HG03442 (cell line): ENCODE results near the gene TUG1.

Experiments used
- ATAC-seq: cut with Tn5 transposase; IDR thresholded peaks from one replicate; pipeline ENCODE4 v1.9.1; 2021; ENCODE audit warnings: mild to moderate bottlenecking, moderate library complexity; ENCODE audit not compliant: unreplicated experiment

TUG1 gene

GRCh38 chr22:30947173-30947815 lies 21.8 kb upstream of the TUG1 start:
- ATAC-seq = no peak

GRCh38 chr22:30947816-30948454 lies 21.1 kb upstream of the TUG1 start:
- ATAC-seq = no peak

DNA sequence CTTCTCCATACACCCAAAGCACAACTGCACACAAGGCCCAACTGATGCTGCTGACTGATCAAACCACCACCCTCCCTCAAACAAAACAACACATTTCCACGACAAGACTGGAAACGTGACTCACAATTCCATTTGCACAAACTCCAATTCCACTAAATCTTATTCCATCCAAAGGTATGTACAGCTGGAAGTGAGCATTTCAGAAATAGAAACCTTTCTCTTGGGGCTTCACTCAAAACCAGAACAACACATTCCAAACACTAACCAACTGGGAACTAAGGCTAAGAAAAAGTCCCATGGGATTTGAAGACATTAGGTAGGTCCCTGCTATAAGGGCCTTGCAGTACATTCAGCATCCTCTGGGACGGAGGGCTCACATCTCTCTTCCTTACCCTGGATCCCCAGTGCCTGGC lies 20.1 kb upstream of the TUG1 start:
- no peak for ATAC-seq

DNA sequence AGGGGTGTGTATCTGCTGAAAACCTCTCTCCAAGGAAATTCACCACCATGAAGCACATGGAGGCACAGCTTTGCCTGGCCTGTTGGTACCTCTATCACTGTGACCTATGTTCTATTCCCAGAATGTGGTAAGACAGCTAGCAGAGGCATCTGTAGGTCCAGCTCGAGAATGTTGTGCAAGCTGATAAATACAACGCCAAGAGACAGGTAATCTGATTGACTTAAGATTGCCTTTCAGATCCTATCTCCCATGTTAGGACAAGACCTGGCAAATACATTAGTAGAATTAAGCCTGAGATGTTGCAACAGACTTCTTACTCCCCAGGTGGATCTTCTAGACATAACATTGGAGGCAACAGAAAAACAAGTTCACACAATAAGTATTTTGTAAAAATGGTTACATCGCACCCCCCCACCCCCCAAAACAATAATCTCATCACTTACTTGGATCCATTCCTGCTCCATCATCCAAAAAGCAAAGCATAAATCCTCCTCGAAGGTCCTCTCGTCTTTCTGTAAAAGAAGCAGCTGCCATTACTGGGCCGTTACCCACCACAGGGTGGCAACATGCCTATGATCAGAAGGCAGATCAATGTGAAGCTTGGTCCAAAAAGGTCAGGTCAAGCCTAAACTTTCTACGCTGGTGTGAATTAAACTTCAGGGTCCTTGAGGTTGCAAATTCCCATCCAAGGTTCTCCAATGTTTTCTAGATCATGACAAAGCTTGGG lies 19.0 kb upstream of the TUG1 start:
- ATAC-seq = no peak

- ATAC-seq = no peak
Observed at GRCh38 chr22:30953206-30953605, 15.9 kb upstream of the TUG1 start.

DNA sequence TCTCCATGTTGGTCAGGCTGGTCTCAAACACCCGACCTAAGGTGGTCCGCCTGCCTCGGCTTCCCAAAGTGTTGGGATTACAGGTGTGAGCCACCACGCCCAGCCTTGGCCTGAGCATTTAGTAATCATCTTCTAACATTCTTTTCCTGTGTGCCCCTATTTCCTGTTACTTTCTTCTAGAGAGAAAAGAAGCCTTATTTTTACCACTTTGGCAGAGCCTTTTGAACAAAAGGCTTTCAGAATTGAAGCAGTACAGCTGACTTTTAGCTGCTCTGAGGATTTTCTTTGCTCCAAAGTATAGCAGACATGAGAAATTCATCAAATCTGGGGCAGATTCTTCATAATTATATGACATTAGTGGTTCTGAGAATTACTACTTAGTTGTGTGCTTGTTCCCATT lies 13.9 kb upstream of the TUG1 start:
- no peak for ATAC-seq

GRCh38 chr22:30964858-30965257 lies 4.2 kb upstream of the TUG1 start:
- no peak for ATAC-seq

DNA sequence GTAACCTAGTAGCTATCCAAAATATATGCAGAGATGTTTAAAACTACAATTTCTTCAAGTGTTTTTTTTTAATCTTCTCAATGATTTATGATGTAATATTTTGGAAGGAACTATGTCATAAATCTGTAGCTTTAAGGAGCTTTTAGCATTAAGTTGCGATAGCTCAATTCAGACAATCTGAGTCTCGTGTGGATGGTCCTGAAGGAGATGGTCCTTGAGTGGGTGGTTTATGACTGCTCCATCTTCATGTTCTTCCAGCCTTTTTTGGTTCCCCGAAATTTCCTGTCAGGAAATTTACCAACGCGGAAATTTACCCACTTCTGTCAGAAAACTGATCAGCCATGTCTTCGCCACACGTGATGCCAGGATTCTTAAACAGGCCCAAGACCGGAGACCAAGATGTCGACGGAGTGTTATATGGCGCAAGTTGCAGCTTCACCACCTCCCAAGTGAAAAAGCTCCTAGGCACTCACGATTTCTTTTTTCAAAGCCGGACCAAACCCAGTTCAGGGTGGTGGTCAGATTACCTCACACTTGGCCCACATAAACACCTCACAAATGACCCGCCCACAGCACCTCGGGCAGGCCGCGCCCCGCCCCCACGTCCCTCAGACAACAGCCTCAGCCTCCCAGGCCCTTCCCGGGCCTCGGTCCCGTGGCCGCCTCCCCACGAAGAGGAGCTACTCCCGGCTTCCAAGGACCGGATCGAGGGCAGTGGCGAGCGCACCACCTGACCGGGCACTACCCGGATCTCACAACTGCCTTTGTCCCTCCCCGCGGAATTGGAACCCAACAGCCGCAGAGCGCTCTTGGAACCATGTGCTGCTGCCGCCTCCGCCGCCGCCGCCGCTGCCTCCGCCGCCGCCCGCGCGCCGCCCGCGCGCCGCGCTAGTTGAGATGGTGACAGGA lies 796 bp upstream of the TUG1 start, which contains the start of gene MORC2:
TSS of gene MORC2 (minus strand) at position 760 of the 909 bp plus-strand sequence. CDS start 885 bp downstream, outside the sequence.
- peak; percentile 17 for ATAC-seq

DNA sequence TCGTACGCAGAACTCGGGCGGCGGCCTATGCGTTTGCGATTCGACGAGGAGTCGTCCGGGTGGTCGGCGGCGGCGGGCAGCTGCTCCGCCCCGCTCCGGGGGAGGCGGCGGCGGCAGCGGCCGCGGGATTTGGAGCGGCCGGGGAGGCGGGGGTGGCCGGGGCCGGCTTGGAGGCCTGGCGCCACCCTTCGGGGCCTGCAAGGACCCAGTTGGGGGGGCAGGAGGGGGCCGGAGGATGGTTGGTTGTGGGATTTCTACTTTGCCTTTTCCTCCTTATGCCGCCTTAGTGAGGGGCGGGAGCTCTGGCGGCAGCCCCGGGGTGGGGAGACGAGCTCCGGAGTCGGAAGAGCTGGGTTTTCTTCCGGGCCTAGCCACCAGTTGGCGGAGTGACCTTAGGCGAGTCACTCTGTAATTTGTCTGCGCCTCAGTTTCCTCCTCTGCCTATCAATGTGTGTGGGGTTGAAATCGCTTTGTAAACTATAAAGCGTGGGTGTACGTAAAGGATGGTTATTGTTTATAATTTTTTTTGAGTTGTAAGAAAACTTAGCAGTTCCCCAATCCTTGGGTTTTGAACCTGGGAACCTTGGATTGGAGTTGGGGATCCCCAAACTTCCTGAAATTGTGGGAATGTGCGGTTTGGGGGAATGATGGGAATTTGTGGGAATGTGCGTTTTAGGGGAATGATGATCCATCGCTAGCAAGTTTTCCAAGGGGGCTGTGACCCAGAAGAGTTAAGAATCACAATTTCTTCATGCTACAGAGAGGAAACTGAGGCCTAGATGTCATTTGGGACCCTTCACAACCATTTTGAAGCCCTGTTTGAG lies 679 bp downstream of the TUG1 start:
- peak; percentile 26 for ATAC-seq

DNA sequence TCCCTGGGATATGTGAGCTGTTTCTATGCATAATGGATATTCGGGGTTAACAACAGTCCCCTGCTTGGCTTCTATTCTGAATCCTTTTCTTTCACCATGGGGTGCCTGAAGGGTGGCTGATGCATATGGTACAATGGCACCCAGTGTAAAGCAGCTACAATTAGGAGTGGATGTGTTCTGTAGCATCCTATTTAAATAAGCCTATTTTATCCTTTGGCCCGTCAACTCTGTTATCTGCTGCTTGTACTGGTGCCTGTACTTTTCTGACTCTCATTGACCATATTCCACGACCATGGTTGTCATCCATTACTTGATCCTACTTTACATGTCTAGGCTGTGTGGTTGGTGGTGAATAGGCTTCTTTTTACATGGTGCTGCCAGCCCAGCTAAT lies 1.3 kb downstream of the TUG1 start:
- no peak for ATAC-seq

GRCh38 chr22:30978304-30978962 lies 9.4 kb downstream of the TUG1 start:
- ATAC-seq = no peak

- no peak for ATAC-seq
Observed at GRCh38 chr22:30979932-30980331, 10.9 kb downstream of the TUG1 start.

DNA sequence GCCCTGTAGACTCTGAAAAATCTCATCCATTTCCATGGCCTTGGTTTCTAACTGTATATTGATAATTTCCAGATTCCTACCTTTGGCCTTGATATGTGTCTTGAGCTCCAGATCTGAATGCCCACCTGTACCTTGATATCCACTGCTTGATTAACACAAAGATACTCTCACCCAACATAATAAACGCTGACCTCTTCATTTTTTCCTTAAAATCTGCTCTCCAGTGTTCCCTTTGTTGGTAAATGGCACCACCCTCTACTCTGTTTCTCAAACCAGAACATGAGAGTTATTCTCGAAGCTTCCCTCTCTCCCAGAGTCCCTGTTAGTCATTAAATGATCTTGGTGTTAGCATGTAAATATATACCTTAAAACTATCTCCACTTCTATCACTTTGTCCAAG lies 13.4 kb downstream of the TUG1 start:
- ATAC-seq = no peak

DNA sequence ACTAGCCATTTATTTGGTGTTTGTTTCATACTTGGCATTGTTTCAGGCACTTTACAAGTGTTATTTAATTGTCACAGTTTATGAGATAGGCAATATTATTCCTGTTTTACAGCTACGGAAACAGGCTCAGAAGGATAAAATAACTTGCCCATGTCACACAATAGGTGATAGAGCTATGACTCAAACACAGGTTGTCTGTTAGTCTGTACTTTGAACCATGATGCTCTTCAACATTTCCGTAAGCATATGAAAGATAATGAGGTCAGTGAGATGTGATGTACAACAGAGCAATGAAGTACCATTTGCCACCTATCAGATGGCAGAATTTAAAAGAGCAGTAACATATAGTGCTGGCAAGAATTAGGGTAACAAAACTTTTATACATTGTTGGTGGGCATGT lies 15.3 kb downstream of the TUG1 start:
- no peak for ATAC-seq

- ATAC-seq = no peak
Observed at GRCh38 chr22:30985561-30986208, 16.6 kb downstream of the TUG1 start.

DNA sequence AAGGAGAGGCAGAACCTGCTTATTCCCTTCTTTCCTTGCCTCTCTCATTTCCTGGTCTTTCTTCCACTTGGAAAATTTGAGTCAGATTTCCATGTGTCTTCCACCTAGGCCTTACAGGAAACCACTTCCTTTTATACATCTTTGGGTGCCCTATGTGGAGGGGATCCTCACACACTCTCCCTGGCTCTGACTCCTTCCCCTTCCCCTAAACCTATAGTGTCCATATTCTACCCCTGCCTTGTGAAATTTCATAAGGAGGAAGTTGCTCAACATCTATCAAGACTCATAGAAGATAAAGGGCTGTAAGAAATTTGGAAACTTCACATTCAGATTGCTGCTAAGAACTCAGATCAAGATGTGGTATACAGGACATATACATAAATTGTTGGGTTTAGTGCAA lies 20.4 kb downstream of the TUG1 start:
- ATAC-seq = no peak

DNA sequence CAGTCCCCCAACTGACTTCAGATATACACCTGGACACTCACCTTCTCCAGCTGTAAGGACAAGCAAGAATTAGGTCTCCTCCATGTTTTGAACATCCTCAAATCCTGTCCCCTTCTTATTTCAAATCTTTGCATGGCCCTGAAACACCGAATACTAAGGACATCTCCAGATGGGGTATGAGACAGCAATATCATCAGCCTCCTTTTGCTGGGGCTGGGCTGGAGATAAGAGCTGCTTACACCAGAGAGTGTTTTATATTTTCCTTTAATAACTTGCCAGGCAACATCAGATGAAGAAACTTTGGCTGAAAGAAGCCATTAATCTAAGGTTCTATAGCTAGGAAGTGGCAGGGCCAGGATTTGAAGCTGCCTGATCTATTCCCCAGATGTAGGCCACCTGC lies 21.6 kb downstream of the TUG1 start:
- ATAC-seq = no peak

GRCh38 chr22:30992565-30992964 lies 23.5 kb downstream of the TUG1 start:
- ATAC-seq = no peak

GRCh38 chr22:30994960-30995359 lies 25.9 kb downstream of the TUG1 start:
- no peak for ATAC-seq
